ENCODE data around the gene TPST2.
A peak's percentile ranks its signal among the peaks of the same experiment; 100 is the strongest.

Gene TPST2

GRCh38 chr22:26527574-26528465 is 62.1 kb downstream of the TPST2 start:
- DNase-seq = no peak

DNA sequence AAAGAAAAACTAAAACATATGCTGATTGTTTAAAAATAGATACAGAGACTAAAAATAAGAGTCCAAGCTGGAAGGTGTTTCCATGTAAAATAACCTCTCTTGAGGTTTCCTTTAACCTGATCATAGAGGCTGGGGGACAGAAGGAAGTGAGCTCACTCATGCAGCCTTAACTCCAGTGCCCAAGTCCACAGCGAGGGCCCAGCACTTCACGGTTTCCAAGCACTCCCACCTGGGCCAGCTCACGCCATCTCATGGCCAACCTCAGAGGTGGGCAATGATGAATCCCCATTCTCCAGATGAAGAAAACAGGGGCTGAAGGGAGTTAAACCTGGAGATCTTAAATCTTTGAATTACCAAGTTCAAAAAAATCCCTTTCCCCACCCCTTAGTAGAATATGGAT is 62.8 kb downstream of the TPST2 start:
- DNase-seq = no peak

- no peak for DNase-seq
Measured at GRCh38 chr22:26525946-26526564, 63.9 kb downstream of the TPST2 start.

DNA sequence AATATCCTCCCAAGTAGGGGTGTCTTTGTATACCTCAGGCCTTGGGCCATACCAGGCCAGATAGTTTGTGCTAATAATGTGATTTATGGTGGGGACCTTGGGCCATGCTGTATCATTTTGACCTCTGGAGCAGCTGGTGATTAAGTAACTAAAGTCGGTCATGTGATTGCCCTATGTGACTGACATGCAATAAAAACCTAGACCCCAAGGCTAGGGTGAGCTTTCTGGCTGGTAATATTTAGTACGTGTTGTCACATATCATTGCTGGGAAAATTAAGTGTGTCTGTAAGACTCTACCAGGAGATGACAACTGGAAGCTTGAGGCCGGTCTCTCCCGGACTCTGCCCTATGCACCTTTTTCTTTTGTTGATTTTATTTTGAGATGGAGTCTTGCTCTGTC is 65.1 kb downstream of the TPST2 start:
- DNase-seq = no peak

GRCh38 chr22:26522592-26522991 is 67.3 kb downstream of the TPST2 start:
- DNase-seq = no peak

GRCh38 chr22:26522012-26522411 is 67.9 kb downstream of the TPST2 start:
- DNase-seq = no peak

- DNase-seq = no peak
Measured at GRCh38 chr22:26517429-26517828, 72.5 kb downstream of the TPST2 start.

- DNase-seq = no peak
Measured at GRCh38 chr22:26516503-26516902, 73.4 kb downstream of the TPST2 start.

DNA sequence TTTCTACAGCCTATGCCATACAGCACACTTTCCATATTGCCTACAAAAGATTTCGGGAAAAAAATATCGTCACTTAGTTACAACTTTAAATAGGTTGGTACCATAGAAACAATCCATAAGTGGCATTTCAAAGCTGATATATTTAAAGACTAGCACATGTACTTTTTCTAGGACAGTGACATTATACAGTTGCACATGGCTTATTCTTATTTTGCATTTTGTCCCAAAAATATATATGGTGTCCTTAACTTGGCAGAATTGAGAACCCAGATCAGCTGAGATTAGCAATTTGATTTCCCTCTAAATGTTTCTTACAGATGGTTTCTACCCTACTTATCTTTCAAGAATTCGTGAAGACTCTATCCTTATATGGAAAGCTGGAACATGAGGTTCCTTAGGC is 74.0 kb downstream of the TPST2 start:
- no peak for DNase-seq

- no peak for DNase-seq
Measured at GRCh38 chr22:26514419-26515161, 75.3 kb downstream of the TPST2 start.

DNA sequence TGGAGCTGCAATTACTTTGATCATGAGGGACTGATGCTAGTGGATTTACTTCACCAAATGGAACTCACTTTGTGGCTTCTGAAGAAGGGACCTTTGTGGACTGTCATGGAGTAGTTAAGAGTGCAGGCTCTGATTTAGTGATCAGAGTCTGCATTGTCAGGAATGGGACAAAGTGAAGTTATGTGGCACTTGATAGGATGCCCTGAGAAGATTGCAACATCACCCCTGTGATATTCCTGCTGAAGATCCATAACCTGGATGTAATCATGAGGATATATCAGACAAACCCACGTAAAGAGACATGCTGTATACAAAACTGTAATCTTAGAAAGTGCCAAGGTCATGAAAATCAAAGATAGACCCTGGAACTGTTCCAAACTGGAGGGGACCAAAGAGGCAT is 76.1 kb downstream of the TPST2 start:
- no peak for DNase-seq

DNA sequence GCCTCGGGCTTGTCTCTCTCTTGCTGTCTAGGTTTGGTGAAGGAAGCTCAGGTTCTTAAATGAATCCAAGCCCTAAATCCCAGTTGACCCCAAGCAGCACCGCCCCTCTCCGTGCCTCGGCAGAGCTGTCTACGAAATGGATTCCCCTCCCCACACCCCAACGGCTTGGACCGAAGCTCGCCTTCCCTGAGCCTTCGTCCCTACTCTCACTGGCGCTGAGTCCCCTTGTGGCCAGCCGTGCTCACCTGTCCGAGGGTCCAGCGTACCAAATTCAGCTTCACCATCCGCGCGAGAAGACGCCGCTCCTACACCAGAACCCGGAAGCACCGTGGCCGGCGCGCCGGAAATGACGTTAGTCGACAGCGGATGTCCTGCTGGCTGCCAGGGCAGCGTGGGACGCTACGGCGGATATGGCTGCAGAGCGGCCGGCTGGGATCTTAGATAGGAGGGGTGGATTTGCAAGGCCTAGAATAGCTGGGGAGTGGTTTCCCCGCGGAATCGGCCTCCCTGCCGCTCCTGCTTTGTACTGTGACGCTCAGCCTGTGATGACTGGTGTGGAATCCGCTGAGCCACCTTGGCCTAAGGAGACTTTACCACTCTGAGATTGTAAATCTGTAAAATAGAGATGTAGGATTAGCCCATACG is 77.7 kb downstream of the TPST2 start, which contains the start of gene TFIP11:
TFIP11 (minus strand) TSS at position 325 of the 645 bp plus-strand sequence. CDS start 2,201 bp downstream, outside the sequence.
- DNase-seq = peak; percentile 56

- no peak for DNase-seq
Measured at GRCh38 chr22:26508148-26508547, 81.8 kb downstream of the TPST2 start.

- no peak for DNase-seq
Measured at GRCh38 chr22:26503758-26504157, 86.2 kb downstream of the TPST2 start.

GRCh38 chr22:26502688-26503561 is 87.0 kb downstream of the TPST2 start:
- DNase-seq = peak; percentile 30

GRCh38 chr22:26501996-26502395 is 87.9 kb downstream of the TPST2 start:
- no peak for DNase-seq

- DNase-seq = no peak
Measured at GRCh38 chr22:26499188-26499703, 90.7 kb downstream of the TPST2 start.

GRCh38 chr22:26496456-26496855 is 93.5 kb downstream of the TPST2 start:
- DNase-seq = no peak

- no peak for DNase-seq
Measured at GRCh38 chr22:26494506-26494905, 95.4 kb downstream of the TPST2 start.

DNA sequence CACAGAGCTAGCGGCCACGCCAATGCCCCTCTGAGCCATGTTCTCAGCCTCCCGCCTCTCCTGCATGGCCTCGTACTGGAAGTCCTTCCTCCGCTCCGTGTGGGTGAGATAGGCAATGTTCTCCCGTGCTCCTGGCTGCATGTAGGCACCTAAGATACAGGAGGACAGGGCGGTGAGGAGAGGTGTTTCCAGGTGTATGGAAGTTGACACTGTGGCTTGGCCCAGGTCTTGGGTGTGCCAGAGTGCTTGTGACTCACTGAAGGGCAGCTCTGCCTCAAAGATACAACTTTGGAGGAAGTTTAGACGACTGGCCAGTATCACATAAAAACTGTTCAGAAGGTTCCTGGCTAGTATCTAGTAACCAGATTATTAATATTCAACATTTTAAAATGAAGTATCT is 97.7 kb downstream of the TPST2 start:
- no peak for DNase-seq

GRCh38 chr22:26489447-26490036 is 100.4 kb downstream of the TPST2 start:
- DNase-seq = no peak

Measured in NCI-H2029 treated with DMSO at 0.1 percent for 48 hours (cell line).